GM12872 (cell line): ENCODE data around the gene SENP2.

ENCODE experiments used
- CTCF ChIP-seq: IDR thresholded peaks from 3 replicates; pipeline ENCODE4 v1.5.1; 2011; ENCODE audit warnings: low read depth, mild to moderate bottlenecking, low read length, moderate library complexity; ENCODE audit not compliant: insufficient read depth

Gene SENP2

GRCh38 chr3:185677146-185677829 lies 91.2 kb downstream of the SENP2 start:
- peak; percentile 85 for TF ChIP-seq CTCF

- TF ChIP-seq CTCF: no peak
These were observed 91.9 kb downstream of the SENP2 start for GRCh38 chr3:185678027-185678426.

- TF ChIP-seq CTCF: no peak
These were observed 94.1 kb downstream of the SENP2 start for GRCh38 chr3:185680231-185680630.
